A673 (cell line): ENCODE results near the gene FADS6. TPM values are rescaled to one million over a fixed set of nuclear protein-coding genes. Genes with fewer than 3 reads are reported as not detected.

Source experiments
- BruUV-seq: library from RNA; stranded (reverse); fragments of 400-500 nt; replicated peaks from 2 replicates; lab custom pipeline; 2021; lab: Mats Ljungman, UMichigan
- CTCF ChIA-PET: fragments of 300-600 bp; sonication (Branson Sonifier 250); formaldehyde crosslinking; loops from one replicate; lab custom pipeline; 2022; ENCODE audit warnings: antibody characterized with exemption; lab: Charles Lee
- POLR2A ChIA-PET: fragments of 300-600 bp; sonication (Branson Sonifier 250); formaldehyde crosslinking; loops from one replicate; lab custom pipeline; 2022; ENCODE audit warnings: antibody characterized with exemption; ENCODE audit not compliant: low non-redundant PET; lab: Charles Lee
- DNase-seq: peaks from one replicate; pipeline ENCODE4 v3.0.0-alpha.2; 2015; ENCODE audit warnings: low spot score
- H3K27ac ChIP-seq: fragments of 200-600 bp; sonication (generic); 2 replicates; pipeline ENCODE4 v1.5.1; 2016; ENCODE audit warnings: mixed run types, low read depth, mild to moderate bottlenecking, mixed read lengths, antibody characterized with exemption, low read length; ENCODE audit not compliant: poor library complexity, severe bottlenecking
- H3K27me3 ChIP-seq: fragments of 200-600 bp; sonication (generic); replicated peaks from 2 replicates; pipeline ENCODE4 v1.6.1; 2017; ENCODE audit warnings: mixed run types, low read depth, mild to moderate bottlenecking, mixed read lengths, antibody characterized with exemption, low read length; ENCODE audit not compliant: insufficient read depth, poor library complexity
- H3K36me3 ChIP-seq: fragments of 200-600 bp; sonication (generic); 2 replicates; pipeline ENCODE4 v1.6.1; 2016; ENCODE audit warnings: mixed run types, mild to moderate bottlenecking, mixed read lengths, antibody characterized with exemption, low read length; ENCODE audit not compliant: insufficient read depth, poor library complexity, severe bottlenecking
- H3K4me1 ChIP-seq: fragments of 200-600 bp; sonication (generic); 2 replicates; pipeline ENCODE4 v1.6.1; 2017; ENCODE audit warnings: mixed run types, mild to moderate bottlenecking, mixed read lengths, antibody characterized with exemption, low read length; ENCODE audit not compliant: insufficient read depth, poor library complexity, severe bottlenecking
- H3K4me3 ChIP-seq: fragments of 200-600 bp; sonication (generic); 2 replicates; pipeline ENCODE4 v1.5.1; 2016; ENCODE audit warnings: low read depth, mixed run types, mild to moderate bottlenecking, mixed read lengths, low read length; ENCODE audit not compliant: poor library complexity, severe bottlenecking
- H3K9me3 ChIP-seq: fragments of 200-600 bp; sonication (generic); 2 replicates; pipeline ENCODE4 v1.6.1; 2016; ENCODE audit warnings: mixed run types, low read depth, mild to moderate bottlenecking, mixed read lengths, antibody characterized with exemption, low read length; ENCODE audit not compliant: poor library complexity, severe bottlenecking
- EZH2 ChIP-seq: fragments of 200-600 bp; sonication (generic); IDR thresholded peaks from 2 replicates; pipeline ENCODE4 v1.6.1; 2017; ENCODE audit warnings: borderline replicate concordance, low read depth, mild to moderate bottlenecking, mixed read lengths, antibody characterized with exemption, low read length; ENCODE audit not compliant: poor library complexity, severe bottlenecking
- intact Hi-C: fragments of 100-400 bp; cut with micrococcal nuclease; formaldehyde crosslinking; loops from one replicate; pipeline ENCODE4 v1.10.0; 2022; ENCODE audit not compliant: unreplicated experiment
- total RNA-seq: library from RNA; stranded (reverse); gene quantifications from 2 replicates; pipeline ENCODE4 v1.2.3, GENCODE V29; 2021
- TF ChIP-seq, protein P1 (sequence below): fragments of 300-800, 200-600 bp; sonication (generic); conservative IDR thresholded peaks from 2 replicates; pipeline ENCODE4 v1.5.1; 2017; ENCODE audit warnings: low read depth, mild to moderate bottlenecking, antibody characterized with exemption, low read length, moderate library complexity, mixed read lengths

FADS6 gene
- total RNA-seq, 1 experiment from 2014 or later = not detected

DNA sequence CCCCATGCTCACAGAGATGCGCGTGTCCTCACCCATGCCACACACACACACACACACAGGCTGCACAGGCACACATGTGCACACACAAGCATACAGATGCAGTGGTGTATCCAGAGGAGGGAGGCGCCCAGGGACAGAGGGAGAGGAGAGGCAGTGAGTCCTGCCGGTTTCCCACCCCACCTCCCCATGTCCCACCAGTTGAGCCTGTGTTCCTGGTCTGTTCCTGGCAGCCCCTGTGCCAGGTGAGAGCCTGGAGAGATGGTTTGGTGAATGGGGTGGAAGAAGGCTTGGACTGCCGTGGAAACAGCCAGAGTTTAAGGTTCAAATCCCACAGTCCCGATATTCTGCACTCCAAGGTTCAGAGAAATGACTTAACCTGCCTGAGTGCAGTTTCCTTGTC is 10.2 kb upstream of the FADS6 start:
- Histone ChIP-seq H3K36me3 (no peaks in the 10 kb centered on the region), H3K4me3 (no peak overlapping the region), H3K27me3 (peaks cover 20% of the 10 kb centered on the region), H3K27ac (no peak overlapping the region), H3K4me1 (no peaks in the 10 kb centered on the region), H3K9me3 (no peaks in the 10 kb centered on the region)
- TF ChIP-seq, protein P1, sequence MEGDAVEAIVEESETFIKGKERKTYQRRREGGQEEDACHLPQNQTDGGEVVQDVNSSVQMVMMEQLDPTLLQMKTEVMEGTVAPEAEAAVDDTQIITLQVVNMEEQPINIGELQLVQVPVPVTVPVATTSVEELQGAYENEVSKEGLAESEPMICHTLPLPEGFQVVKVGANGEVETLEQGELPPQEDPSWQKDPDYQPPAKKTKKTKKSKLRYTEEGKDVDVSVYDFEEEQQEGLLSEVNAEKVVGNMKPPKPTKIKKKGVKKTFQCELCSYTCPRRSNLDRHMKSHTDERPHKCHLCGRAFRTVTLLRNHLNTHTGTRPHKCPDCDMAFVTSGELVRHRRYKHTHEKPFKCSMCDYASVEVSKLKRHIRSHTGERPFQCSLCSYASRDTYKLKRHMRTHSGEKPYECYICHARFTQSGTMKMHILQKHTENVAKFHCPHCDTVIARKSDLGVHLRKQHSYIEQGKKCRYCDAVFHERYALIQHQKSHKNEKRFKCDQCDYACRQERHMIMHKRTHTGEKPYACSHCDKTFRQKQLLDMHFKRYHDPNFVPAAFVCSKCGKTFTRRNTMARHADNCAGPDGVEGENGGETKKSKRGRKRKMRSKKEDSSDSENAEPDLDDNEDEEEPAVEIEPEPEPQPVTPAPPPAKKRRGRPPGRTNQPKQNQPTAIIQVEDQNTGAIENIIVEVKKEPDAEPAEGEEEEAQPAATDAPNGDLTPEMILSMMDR = no peak
- no peak for TF ChIP-seq EZH2
- BruUV-seq = no TSS peak
- ChIA-PET CTCF (no interaction called here), POLR2A (no interaction called here)
- no peak for DNase-seq
- intact Hi-C loops = no loop called here

DNA sequence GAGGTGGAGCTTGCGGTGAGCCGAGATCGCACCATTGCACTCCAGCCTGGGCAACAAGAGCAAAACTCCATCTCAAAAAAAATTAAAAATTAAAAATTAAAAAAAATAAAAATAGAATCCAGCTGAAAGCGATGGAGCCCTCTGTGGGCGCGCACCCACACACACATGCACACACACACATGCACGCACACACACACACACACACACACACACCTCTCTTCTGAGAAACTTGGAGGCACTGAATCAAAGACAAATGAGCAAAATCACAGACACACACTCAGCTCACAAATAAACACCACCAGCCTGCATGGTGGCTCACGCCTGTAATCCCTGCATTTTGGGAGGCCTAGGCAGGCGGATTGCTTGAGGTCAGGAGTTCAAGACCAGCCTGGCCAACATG is 9.6 kb upstream of the FADS6 start:
- H3K27ac ChIP-seq = no peak overlapping the region
- intact Hi-C loops = no loop called here
- BruUV-seq = no TSS peak
- ChIA-PET CTCF (no interaction called here), POLR2A (no interaction called here)
- H3K36me3 ChIP-seq = no peaks in the 10 kb centered on the region
- H3K4me3 ChIP-seq = no peak overlapping the region
- H3K4me1 ChIP-seq = no peaks in the 10 kb centered on the region
- no peak for TF ChIP-seq EZH2
- TF ChIP-seq, protein P1 = no peak
- no peaks in the 10 kb centered on the region for H3K9me3 ChIP-seq
- DNase-seq = no peak
- H3K27me3 ChIP-seq = peaks cover 22% of the 10 kb centered on the region

DNA sequence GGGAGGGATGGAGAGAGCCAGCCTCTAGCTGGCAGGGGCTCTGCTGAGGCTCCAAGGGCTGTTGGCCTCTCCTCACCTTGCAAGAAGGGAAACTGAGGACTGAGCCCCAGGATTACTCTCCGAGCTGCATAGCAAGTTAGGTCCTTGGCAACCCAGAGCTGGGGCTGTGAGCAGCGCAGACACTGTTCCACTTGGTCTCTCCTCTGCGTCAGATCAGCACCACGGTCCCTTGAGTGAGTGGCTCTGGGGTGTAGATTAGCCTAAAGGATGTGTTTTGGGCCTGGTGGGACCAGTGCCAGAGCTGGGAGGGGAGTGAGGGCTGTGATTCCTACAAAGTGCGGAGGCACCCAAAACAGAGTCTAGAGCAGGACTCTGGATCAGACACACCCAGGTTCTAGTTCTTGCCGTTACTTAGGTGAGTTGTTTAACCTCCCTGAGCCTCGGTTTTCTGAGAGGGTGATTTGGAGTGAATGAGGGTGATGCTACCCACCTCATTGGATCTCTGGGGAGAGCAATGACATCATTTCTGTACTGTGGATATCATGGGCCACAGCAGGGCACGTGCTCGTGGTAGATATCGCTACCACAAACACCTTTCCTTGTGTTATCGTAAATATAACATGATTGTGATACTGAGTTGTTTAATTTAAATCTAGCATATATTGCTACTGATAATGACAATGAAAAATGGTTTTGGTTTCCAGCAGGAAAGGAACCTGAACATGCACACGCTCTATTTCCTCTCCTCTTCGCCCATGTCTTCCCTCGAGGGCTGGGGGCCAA is 8.1 kb upstream of the FADS6 start:
- ChIA-PET CTCF (no interaction called here), POLR2A (no interaction called here)
- no peak for TF ChIP-seq EZH2
- TF ChIP-seq, protein P1 = no peak
- H3K9me3 ChIP-seq = no peaks in the 10 kb centered on the region
- no peak overlapping the region for H3K4me3 ChIP-seq
- H3K4me1 ChIP-seq = no peaks in the 10 kb centered on the region
- H3K27me3 ChIP-seq = peaks cover 32% of the 10 kb centered on the region
- intact Hi-C loops = no loop called here
- no peak overlapping the region for H3K27ac ChIP-seq
- DNase-seq = no peak
- no TSS peak for BruUV-seq
- H3K36me3 ChIP-seq = no peaks in the 10 kb centered on the region
